NB4 (cell line): ENCODE results near the gene WDFY3.

Experiments used
- POLR2A ChIP-seq: IDR thresholded peaks from 2 replicates; pipeline ENCODE4 v1.6.1; 2011; ENCODE audit warnings: mild to moderate bottlenecking; ENCODE audit not compliant: insufficient read length; ENCODE audit errors: extremely low read depth
- TF ChIP-seq, protein P1 (sequence below): IDR thresholded peaks from 2 replicates; pipeline ENCODE4 v1.6.1; 2011; ENCODE audit warnings: low read depth, low read length

DNA sequence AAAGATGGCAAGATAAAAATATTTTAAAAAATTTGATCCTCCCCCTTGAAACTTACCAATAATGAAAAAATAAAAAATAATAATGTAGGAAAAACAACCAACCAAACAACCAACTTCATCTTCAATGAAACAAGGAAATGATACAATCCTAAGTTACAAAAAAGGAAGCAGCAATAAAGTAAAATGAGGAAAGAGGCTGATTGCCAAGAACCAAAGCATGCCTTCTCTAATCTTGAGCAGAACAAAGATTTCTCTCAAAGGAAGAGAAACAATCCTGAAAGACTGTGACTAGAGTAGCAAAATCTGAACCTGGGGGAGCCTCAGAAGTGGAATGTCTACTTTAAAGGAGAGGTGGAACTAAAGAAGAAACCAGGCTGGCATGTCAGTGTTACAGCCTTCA lies 10.9 kb upstream of the WDFY3 start:
- TF ChIP-seq, protein P1, sequence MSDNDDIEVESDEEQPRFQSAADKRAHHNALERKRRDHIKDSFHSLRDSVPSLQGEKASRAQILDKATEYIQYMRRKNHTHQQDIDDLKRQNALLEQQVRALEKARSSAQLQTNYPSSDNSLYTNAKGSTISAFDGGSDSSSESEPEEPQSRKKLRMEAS: no peak
- TF ChIP-seq POLR2A: no peak
